Gastrocnemius medialis (tissue), 4 donors: ENCODE measurements around the gene BNC2. TPM values are rescaled to one million over a fixed set of nuclear protein-coding genes. Genes with fewer than 3 reads are reported as not detected.

Source experiments
- ATAC-seq, 2 donors: fragments of 150-250 bp; one replicate each; pipeline ENCODE4 v1.9.1; 2016
- DNase-seq, 2 donors: peaks; one replicate each; pipeline ENCODE4 v3.0.0-alpha.2; 2019
- H3K27ac ChIP-seq, 4 donors: fragments of 200-600 bp; sonication (generic); 1 replicate in 1 of 4; 2 replicates in 3 of 4; pipeline ENCODE4 v1.5.1; 2016 to 2018; ENCODE audit warnings: mild to moderate bottlenecking in 2 of 4, moderate library complexity in 1 of 4
- H3K27me3 ChIP-seq, 3 donors: fragments of 200-600 bp; sonication (generic) in 2 of 3; 1 replicate in 1 of 3; 2 replicates in 2 of 3; pipeline versions ENCODE4 v1.5.1 to v1.6.0; 2016 to 2019; ENCODE audit warnings: mild to moderate bottlenecking in 1 of 3, moderate library complexity in 1 of 3
- H3K36me3 ChIP-seq, 2 donors: fragments of 200-600 bp; sonication (generic) in 1 of 2; one replicate each; pipeline ENCODE4 v1.5.1; 2017 to 2018
- H3K4me1 ChIP-seq, 2 donors: fragments of 200-600 bp; sonication (generic) in 1 of 2; one replicate each; pipeline ENCODE4 v1.5.1; 2016 to 2017; ENCODE audit warnings: mild to moderate bottlenecking in 2 of 2
- H3K4me3 ChIP-seq, 4 donors: fragments of 200-600 bp; sonication (generic) in 3 of 4; 1 replicate in 1 of 4; 2 replicates in 3 of 4; pipeline ENCODE4 v1.5.1; 2016 to 2019; ENCODE audit warnings: mild to moderate bottlenecking in 2 of 4
- H3K9me3 ChIP-seq, 3 donors: fragments of 200-600 bp; sonication (generic) in 2 of 3; 1 replicate in 1 of 3; 2 replicates in 2 of 3; pipeline ENCODE4 v1.5.1; 2016 to 2019
- POLR2A ChIP-seq, 2 donors: fragments of 450-650 bp; IDR thresholded peaks; one replicate each; pipeline ENCODE4 v1.6.1; 2017; ENCODE audit warnings: antibody characterized with exemption in 2 of 2, mild to moderate bottlenecking in 2 of 2, moderate library complexity in 2 of 2
- in situ Hi-C, 4 donors: fragments of 200-750 bp; cut with MboI; loops; one replicate each; pipeline versions ENCODE4 v1.15.0 to v1.8.0; 2017; ENCODE audit warnings: low sequenced_read_pairs in 4 of 4
- intact Hi-C: fragments of 100-400 bp; cut with DNase I; formaldehyde crosslinking; loops from one replicate; pipeline ENCODE4 v1.15.1; 2023; ENCODE audit warnings: low total_unique reads
- total RNA-seq, 4 donors: library from RNA; depleted of rRNA; stranded (reverse); fragments of >200 nt; gene quantifications; one replicate each; pipeline versions ENCODE4 v1.1.0 to v1.2.3, GENCODE V29; 2016
- TF ChIP-seq, protein P1 (sequence below), 5 experiments: fragments of 450-650 bp in 3 of 5; fragments of 200-600 bp in 2 of 5; sonication (generic) in 2 of 5; IDR thresholded peaks in 4 of 5; conservative IDR thresholded peaks in 1 of 5; 1 replicate in 4 of 5; 2 replicates in 1 of 5; pipeline ENCODE4 v1.5.1; 2016 to 2019; ENCODE audit warnings: antibody characterized with exemption in 5 of 5, mild to moderate bottlenecking in 3 of 5, moderate library complexity in 3 of 5

The BNC2 gene
- total RNA-seq, 4 donors from 2014 or later, result 40.9 to 122 (median 68.7) TPM

DNA sequence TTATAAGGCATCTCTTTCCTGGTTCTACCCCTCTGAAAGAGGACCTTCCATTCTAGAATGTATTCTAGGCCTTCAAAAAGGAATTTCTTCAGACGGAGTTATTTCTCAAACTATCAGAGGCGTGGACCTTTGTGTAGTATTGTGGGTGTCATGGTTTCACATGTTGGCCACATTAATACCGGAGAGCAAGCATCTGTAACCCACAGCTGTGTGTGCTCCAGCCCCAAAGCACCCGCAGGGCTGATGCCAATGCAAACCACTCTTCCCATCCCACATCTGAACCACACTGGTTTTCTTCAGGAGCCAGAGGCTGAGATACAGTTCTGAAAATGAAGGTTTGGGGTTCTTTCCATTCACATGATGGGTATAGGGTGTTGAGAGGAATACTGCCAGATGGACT, 127.1 kb downstream of the BNC2 start:
- no peaks in the 10 kb centered on the region for H3K9me3 ChIP-seq
- TF ChIP-seq, protein P1, sequence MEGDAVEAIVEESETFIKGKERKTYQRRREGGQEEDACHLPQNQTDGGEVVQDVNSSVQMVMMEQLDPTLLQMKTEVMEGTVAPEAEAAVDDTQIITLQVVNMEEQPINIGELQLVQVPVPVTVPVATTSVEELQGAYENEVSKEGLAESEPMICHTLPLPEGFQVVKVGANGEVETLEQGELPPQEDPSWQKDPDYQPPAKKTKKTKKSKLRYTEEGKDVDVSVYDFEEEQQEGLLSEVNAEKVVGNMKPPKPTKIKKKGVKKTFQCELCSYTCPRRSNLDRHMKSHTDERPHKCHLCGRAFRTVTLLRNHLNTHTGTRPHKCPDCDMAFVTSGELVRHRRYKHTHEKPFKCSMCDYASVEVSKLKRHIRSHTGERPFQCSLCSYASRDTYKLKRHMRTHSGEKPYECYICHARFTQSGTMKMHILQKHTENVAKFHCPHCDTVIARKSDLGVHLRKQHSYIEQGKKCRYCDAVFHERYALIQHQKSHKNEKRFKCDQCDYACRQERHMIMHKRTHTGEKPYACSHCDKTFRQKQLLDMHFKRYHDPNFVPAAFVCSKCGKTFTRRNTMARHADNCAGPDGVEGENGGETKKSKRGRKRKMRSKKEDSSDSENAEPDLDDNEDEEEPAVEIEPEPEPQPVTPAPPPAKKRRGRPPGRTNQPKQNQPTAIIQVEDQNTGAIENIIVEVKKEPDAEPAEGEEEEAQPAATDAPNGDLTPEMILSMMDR (IDR thresholded peaks at IDR 0.05 in 4 of 5, conservative IDR thresholded peaks at IDR 0.05 in 1 of 5), result no peak
- TF ChIP-seq POLR2A (IDR thresholded peaks at IDR 0.05), result no peak
- H3K4me3 ChIP-seq, result no peak overlapping the region
- in situ Hi-C loops (no loop called here), intact Hi-C loops (no loop called here)
- DNase-seq (no peak), ATAC-seq (no peak)
- no peaks in the 10 kb centered on the region for H3K36me3 ChIP-seq
- H3K4me1 ChIP-seq, result no peaks in the 10 kb centered on the region
- H3K27me3 ChIP-seq, result no peaks in the 10 kb centered on the region
- no peak overlapping the region for H3K27ac ChIP-seq

DNA sequence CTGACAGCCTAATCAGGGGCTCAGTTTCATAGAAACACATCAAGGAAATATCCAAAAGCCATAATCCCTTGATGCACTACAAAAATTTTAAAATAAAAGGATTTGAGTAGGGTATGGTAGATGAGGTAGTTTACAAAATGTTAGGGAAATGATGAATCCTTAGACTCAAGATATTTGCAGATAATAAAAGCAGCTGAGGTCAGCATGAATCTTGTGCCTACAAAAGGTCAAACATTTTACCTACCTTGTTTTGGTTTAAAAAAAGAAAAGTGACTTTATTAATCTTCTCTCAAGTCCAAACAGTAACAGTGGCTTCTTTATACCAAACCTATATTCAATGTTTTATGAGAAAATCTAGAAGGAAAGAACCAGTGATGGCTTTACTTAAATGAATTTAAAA, 135.5 kb downstream of the BNC2 start:
- DNase-seq, result no peak
- no peak overlapping the region for H3K27ac ChIP-seq
- TF ChIP-seq, protein P1 (IDR thresholded peaks at IDR 0.05 in 4 of 5, conservative IDR thresholded peaks at IDR 0.05 in 1 of 5), result no peak
- TF ChIP-seq POLR2A (IDR thresholded peaks at IDR 0.05), result no peak
- no peak for ATAC-seq
- in situ Hi-C loops, result no loop called here
- no peaks in the 10 kb centered on the region for H3K9me3 ChIP-seq
- no peaks in the 10 kb centered on the region for H3K27me3 ChIP-seq
- no peaks in the 10 kb centered on the region for H3K4me1 ChIP-seq
- no peak overlapping the region for H3K4me3 ChIP-seq
- intact Hi-C loops, result no loop called here
- H3K36me3 ChIP-seq, result no peaks in the 10 kb centered on the region

DNA sequence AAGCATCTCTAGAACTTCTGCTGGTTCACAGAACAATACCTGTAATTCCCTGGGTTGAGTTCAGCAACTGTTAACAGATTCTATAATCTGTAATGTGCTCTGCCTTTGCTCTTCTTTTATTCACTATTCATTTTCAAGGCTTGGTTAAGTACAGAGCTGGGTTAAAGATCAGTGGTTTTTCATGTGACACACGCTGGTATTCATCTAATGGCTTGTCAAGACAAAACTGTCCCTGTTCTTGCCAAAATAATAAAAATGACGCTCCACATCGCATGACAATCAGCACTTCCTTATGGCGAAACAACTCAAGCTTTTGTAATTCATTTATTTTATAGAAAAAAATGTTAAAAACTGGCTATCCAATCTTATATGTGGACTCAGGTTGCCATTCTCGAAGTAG, 137.9 kb downstream of the BNC2 start:
- peaks cover 0 to 9% (median 0%) of the 10 kb centered on the region in 3 donors for H3K27me3 ChIP-seq
- TF ChIP-seq, protein P1 (IDR thresholded peaks at IDR 0.05 in 4 of 5, conservative IDR thresholded peaks at IDR 0.05 in 1 of 5), result no peak
- no peak for TF ChIP-seq POLR2A (IDR thresholded peaks at IDR 0.05)
- intact Hi-C loops, result no loop called here

DNA sequence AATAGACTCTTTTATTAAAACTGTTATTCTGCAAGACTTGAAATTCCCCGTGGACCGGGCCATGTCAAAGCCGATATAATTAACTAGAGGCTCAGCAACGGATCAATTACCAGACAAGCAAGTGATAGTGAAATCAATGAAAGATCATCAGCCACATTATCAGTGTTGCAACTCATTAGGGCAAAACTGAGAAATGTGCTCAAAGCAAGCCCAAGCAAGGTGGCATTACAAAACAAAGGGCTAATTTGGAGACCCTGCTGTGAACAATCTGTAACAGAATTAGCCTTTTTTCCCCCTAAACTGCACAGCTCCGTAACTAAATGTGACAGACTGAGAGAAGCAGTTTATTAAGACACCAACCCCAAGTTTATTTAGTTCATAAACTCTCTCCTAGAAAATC, 140.3 kb downstream of the BNC2 start:
- DNase-seq (no peak), ATAC-seq (no peak)
- no peaks in the 10 kb centered on the region for H3K9me3 ChIP-seq
- peaks cover 0 to 10% (median 0%) of the 10 kb centered on the region in 3 donors for H3K27me3 ChIP-seq
- no peak overlapping the region for H3K27ac ChIP-seq
- peaks cover 3 to 12% of the 10 kb centered on the region in 2 donors for H3K4me1 ChIP-seq
- in situ Hi-C loops (no loop called here), intact Hi-C loops (no loop called here)
- H3K36me3 ChIP-seq, result no peaks in the 10 kb centered on the region
- H3K4me3 ChIP-seq, result no peak overlapping the region
- TF ChIP-seq POLR2A (IDR thresholded peaks at IDR 0.05), result no peak
- TF ChIP-seq, protein P1 (IDR thresholded peaks at IDR 0.05 in 4 of 5, conservative IDR thresholded peaks at IDR 0.05 in 1 of 5), result no peak

More for the DNA sequence above, 137.9 kb downstream of the BNC2 start:
- Histone ChIP-seq H3K4me1 (peaks cover 3 to 10% of the 10 kb centered on the region in 2 donors), H3K4me3 (no peak overlapping the region), H3K36me3 (no peaks in the 10 kb centered on the region), H3K27ac (no peak overlapping the region), H3K9me3 (no peaks in the 10 kb centered on the region)
- DNase-seq (no peak), ATAC-seq (no peak)
- in situ Hi-C loops, result no loop called here

DNA sequence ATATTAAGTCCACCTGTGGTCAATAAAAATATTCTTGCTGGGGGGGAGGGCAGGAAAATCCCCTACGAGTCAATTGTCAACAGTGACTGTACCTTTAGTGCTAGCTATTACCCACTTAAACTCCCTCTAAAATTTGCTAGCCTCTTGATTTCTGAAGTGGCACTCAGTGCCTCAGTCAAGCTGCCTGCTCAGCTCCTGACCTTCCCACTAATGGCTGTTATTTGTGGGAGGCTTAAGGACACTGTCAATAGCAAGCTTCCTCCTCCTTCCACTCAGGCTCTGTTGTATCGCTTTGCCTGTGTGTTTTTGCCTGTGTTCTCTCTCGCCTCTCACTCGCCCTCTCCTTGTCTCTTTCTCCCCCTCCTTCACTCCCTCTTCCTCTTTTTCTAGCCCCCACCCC, 140.8 kb downstream of the BNC2 start:
- Histone ChIP-seq H3K27ac (no peak overlapping the region), H3K27me3 (peaks cover 0 to 10% (median 0%) of the 10 kb centered on the region in 3 donors), H3K9me3 (no peaks in the 10 kb centered on the region), H3K4me3 (no peak overlapping the region), H3K4me1 (peaks cover 3 to 12% of the 10 kb centered on the region in 2 donors), H3K36me3 (no peaks in the 10 kb centered on the region)
- ATAC-seq (no peak), DNase-seq (no peak)
- no peak for TF ChIP-seq POLR2A (IDR thresholded peaks at IDR 0.05)
- TF ChIP-seq, protein P1 (IDR thresholded peaks at IDR 0.05 in 4 of 5, conservative IDR thresholded peaks at IDR 0.05 in 1 of 5), result no peak
- intact Hi-C loops, result loop anchor here (5.0 to 10.0 kb wide), 7 partner anchors 65 to 535 kb away; partner anchors contain the start of gene CNTLN
- in situ Hi-C loops, result no loop called here
